ENCODE measurements around the gene MMRN2.

DNA sequence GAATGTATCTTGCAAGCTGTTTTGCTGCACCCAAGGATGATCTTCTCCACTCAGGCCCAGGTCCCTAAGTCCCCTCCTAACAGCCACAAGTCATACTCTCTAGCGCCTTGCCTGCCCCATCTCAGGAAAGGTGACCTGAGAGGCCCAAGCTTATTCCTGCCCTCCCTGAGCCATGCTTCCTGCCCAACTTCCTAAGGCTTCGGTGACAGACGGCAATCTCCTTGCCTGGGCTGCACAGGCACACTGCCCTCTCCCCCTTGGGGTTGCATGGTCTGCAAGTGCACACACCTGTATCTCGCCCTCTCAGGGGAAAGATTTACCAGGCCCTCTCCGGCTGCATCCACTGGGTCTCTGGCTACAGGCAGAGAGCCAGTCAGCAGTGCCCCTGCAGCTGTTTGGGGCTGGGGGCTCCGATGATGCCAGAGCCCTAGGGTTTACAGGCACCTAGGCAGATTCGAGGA is 10.1 kb upstream of the MMRN2 start:
- TF ChIP-seq SIN3A (IDR thresholded peaks at IDR 0.05; ENCODE audit: borderline replicate concordance, insufficient read depth, low read length) (no peak), TAF1 (IDR thresholded peaks at IDR 0.05; ENCODE audit: borderline replicate concordance, insufficient read depth, low read length) (no peak), POLR2AphosphoS5 (IDR thresholded peaks at IDR 0.05; ENCODE audit: low read depth, low read length) (no peak)
